Dedifferentiated amniotic fluid mesenchymal stem cell (primary cell): ENCODE data around the gene TXNRD2.

Source experiments
- DNase-seq: peaks from one replicate; pipeline ENCODE4 v3.0.0-alpha.2; 2016; ENCODE audit errors: extremely low spot score

TXNRD2 gene

GRCh38 chr22:19876941-19877625 lies 64.5 kb downstream of the TXNRD2 start:
- DNase-seq: no peak

- DNase-seq: no peak
Observed at GRCh38 chr22:19876314-19876940, 65.2 kb downstream of the TXNRD2 start.

GRCh38 chr22:19875531-19876313 lies 65.9 kb downstream of the TXNRD2 start:
- DNase-seq: no peak

- DNase-seq: no peak
Observed at GRCh38 chr22:19875061-19875530, 66.5 kb downstream of the TXNRD2 start.

GRCh38 chr22:19874307-19875060 lies 67.1 kb downstream of the TXNRD2 start:
- no peak for DNase-seq

GRCh38 chr22:19873960-19874306 lies 67.7 kb downstream of the TXNRD2 start:
- no peak for DNase-seq

GRCh38 chr22:19873138-19873959 lies 68.3 kb downstream of the TXNRD2 start:
- DNase-seq: no peak

- DNase-seq: no peak
Observed at GRCh38 chr22:19872779-19873137, 68.9 kb downstream of the TXNRD2 start.

- DNase-seq: no peak
Observed at GRCh38 chr22:19871845-19872778, 69.5 kb downstream of the TXNRD2 start.

- DNase-seq: no peak
Observed at GRCh38 chr22:19871023-19871844, 70.4 kb downstream of the TXNRD2 start.

- no peak for DNase-seq
Observed at GRCh38 chr22:19870153-19871022, 71.2 kb downstream of the TXNRD2 start.

- no peak for DNase-seq
Observed at GRCh38 chr22:19869497-19870152, 72.0 kb downstream of the TXNRD2 start.

GRCh38 chr22:19868773-19869471 lies 72.7 kb downstream of the TXNRD2 start:
- no peak for DNase-seq

GRCh38 chr22:19868333-19868732 lies 73.3 kb downstream of the TXNRD2 start:
- no peak for DNase-seq

- no peak for DNase-seq
Observed at GRCh38 chr22:19867617-19868016, 74.0 kb downstream of the TXNRD2 start.

GRCh38 chr22:19866665-19867009 lies 75.0 kb downstream of the TXNRD2 start:
- no peak for DNase-seq

- no peak for DNase-seq
Observed at GRCh38 chr22:19865141-19865829, 76.3 kb downstream of the TXNRD2 start.
